AG10803 (cell line): ENCODE measurements around the gene RNF144B.

Experiments used
- DNase-seq: peaks from one replicate; pipeline ENCODE4 v3.0.0; 2010; ENCODE audit warnings: low read depth
- H3K4me3 ChIP-seq: 2 replicates; pipeline ENCODE4 v1.5.1; 2011; ENCODE audit warnings: mild to moderate bottlenecking, low read length, control low read depth
- TF ChIP-seq, protein P1 (sequence below): conservative IDR thresholded peaks from 2 replicates; pipeline ENCODE4 v1.5.1; 2011; ENCODE audit warnings: mild to moderate bottlenecking, low read length, control low read depth, inconsistent platforms

RNF144B gene

DNA sequence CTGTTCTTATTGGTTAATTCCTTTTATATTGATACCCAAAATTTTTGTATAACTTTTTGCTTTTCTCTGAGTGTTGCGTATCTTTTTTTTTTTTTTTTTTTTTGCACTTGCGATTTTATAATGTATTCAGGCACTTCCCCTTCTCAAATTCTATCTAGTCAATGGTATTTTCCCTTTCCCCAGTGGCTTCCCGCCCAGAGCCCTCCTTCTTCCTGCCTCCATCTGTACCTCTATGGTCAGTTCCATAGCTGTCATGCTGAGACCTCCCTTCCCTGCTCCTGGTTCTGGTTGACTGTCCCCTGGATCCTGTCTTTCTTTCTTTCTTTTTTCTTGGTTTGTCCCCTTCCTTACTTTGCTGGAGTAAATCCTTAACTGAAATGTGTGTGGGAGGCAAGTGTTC is 94.7 kb downstream of the RNF144B start:
- no peak for DNase-seq
- H3K4me3 ChIP-seq, result no peak overlapping the region
- TF ChIP-seq, protein P1, sequence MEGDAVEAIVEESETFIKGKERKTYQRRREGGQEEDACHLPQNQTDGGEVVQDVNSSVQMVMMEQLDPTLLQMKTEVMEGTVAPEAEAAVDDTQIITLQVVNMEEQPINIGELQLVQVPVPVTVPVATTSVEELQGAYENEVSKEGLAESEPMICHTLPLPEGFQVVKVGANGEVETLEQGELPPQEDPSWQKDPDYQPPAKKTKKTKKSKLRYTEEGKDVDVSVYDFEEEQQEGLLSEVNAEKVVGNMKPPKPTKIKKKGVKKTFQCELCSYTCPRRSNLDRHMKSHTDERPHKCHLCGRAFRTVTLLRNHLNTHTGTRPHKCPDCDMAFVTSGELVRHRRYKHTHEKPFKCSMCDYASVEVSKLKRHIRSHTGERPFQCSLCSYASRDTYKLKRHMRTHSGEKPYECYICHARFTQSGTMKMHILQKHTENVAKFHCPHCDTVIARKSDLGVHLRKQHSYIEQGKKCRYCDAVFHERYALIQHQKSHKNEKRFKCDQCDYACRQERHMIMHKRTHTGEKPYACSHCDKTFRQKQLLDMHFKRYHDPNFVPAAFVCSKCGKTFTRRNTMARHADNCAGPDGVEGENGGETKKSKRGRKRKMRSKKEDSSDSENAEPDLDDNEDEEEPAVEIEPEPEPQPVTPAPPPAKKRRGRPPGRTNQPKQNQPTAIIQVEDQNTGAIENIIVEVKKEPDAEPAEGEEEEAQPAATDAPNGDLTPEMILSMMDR, result no peak

DNA sequence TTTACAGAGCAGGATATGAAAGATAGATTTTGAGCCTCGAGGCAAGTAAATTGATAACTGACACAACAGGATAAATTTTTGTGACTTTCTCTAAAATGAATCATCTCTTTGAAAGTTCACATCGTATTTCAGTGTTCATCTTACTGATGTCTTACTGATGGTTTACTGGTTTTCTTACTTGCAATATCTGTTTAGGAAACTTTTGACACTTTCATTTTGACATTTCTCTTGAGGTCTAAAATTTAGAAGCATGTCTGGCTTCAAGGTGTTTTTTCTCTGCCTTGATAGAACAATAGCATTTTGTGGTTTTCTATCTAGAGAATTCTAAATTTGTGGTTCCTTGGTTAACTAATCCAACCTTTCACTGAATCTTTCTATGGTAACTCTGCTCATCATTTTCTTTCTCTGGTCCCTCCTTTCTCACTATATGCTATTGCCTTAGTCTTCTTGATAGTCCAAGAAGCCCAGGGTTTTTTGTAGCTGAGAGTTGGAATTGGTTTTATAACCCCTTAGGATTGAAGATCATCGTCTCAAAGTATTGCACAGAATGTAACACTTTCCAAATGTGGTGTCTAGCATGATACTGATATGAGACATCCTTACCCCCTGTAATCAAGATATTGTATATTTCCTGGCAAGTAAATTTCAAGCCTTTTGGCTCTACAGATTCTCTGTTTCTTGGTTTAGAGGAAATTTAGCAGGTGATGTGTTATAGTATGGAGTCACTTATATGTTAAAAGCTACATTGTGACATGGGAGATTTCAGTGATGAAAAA is 98.7 kb downstream of the RNF144B start:
- TF ChIP-seq, protein P1, result no peak
- no peak for DNase-seq
- no peak overlapping the region for H3K4me3 ChIP-seq

DNA sequence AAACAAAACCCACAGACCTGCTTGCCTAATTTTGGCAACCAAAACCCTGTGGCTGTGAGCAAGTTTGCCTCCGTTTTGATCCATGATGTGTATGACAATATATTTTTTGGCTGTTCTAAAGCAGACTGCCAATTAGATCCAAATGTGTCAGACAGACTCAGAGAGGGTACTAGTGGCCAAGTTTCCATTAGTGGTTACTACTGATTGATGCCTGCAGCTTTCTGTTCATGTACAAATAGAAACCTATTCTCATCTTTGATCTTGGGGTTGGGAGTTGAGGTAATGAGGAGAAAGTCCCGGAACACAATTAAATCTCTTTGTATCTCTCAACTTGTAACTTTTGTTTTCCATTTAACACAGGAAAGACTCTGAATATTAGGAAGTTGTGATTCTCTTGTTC is 100.9 kb downstream of the RNF144B start:
- TF ChIP-seq, protein P1, result no peak
- no peak overlapping the region for H3K4me3 ChIP-seq
- DNase-seq, result no peak

DNA sequence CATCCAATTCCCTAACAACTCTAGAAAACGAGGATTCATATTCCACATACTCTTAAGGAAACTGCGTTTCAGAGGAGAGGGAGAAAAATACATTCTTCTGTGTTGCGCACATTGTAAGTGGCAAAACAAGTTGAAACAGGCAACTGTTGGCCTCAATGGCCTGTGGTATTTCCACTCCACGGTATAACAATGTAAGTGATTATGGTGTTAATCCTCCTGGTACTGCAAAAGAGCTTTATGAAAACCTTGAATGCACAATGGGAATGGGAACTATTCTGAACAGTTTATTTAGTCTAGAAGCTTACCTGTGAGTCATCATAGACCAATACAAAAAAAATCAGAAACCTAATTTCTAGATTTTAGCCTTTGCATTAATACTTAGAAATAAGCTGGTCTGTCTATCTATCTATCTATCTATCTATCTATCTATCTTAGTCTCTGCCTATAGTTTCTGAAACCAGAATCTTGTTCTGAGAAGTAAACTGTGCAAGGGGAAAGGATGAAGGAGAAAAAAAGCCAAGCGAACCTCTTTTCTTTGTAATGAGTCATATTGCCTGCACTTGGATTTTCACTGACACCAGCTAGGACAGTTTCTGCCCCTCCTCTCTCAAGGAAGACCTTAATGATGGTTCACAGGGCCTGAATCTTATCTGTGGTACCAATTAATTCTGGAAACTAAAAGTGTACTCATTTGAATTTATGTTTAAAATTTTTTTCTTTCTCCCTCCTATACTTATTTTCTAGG is 101.5 kb downstream of the RNF144B start:
- DNase-seq, result no peak
- TF ChIP-seq, protein P1, result no peak
- H3K4me3 ChIP-seq, result no peak overlapping the region

DNA sequence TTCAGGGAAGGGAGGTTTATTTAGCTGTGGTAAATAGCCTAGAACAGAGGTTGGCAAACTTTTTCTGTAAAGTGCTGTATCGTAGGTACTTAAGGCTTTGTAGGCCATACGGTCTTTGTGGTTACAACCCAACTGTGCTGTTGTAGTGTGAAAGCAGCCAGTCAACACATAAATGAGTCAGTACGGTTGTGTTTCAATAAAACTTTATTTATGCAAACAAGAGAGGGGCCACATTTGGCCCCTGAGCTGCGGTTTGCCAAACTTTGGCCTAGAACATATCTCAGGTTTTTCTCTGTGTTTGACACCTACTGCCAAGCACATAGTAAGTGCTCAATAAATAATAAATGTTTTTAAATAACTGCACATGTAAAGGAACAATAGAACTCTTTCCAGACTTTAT is 102.2 kb downstream of the RNF144B start:
- no peak for DNase-seq
- no peak overlapping the region for H3K4me3 ChIP-seq
- TF ChIP-seq, protein P1, result no peak

DNA sequence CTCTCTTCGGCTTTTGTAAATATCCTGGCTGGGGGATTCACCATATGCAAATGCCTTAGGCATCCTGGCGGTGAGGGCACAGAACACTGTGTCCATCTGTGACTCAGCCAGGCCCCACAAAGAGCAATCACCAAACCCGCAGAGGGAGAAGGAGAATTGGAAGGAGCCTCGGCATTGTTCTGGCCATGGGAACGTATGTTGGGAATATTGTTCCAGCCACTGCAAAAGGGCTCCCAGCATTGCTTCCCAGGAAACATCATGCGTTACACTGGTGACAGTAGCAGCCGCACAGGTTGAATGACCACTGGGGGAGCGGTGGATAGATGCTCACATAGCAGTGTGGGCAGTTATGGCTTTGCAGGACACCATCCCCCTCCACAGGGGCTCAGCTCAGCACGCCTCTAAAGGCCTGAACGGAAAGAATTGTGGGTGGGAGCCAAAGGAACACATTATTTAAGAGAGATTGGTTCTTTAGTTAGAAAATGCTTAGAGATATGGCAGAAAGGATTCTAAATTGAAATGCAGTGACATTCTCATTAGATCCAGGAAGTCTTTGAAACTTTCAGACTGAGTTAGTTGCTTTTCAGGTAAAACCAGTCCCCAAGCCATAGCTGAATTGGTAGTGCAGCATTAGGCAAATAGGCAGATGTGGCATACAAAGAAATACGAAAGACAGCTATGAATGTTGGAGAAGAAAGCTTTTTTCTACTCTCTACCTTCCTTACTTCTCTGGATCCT is 104.3 kb downstream of the RNF144B start:
- no peak overlapping the region for H3K4me3 ChIP-seq
- TF ChIP-seq, protein P1, result no peak
- DNase-seq, result no peak
